ENCODE results near the gene ATG10. TPM values are rescaled to one million over a fixed set of nuclear protein-coding genes. Genes with fewer than 3 reads are reported as not detected.
"Not testable (repeated sequence)": the region's sequence is repeated elsewhere in the genome, so short reads cannot be mapped to it uniquely, and the experiment has no call there.

Gene ATG10
- polyA plus RNA-seq, 1 experiment: 1.7 TPM

DNA sequence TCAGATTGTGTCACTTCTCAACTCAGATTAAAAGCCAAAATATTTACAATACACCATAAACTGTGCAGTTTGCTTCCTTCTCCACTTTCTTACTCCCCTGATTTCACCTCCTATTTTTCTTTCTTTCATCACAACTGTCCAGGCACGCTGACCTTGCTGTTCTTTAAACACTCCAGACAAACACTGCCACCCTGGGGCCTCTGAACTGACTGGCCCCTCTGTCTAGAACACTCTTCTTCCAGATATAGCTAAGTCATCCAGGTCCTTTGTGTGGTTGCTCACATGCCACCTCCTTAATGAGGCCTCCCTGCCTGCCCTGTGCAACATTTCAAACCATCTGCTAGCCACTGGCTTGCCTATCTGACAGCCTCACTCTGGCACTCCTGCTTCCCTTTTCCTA, 46.6 kb downstream of the ATG10 start:
- no peak for DNase-seq (ENCODE audit: low read depth)
- H3K27me3 ChIP-seq (ENCODE audit: control insufficient read depth, insufficient read depth, low read length): no peaks in the 10 kb centered on the region
- no peak overlapping the region for H3K4me3 ChIP-seq (ENCODE audit: low read depth, low read length)
- TF ChIP-seq, protein P1, sequence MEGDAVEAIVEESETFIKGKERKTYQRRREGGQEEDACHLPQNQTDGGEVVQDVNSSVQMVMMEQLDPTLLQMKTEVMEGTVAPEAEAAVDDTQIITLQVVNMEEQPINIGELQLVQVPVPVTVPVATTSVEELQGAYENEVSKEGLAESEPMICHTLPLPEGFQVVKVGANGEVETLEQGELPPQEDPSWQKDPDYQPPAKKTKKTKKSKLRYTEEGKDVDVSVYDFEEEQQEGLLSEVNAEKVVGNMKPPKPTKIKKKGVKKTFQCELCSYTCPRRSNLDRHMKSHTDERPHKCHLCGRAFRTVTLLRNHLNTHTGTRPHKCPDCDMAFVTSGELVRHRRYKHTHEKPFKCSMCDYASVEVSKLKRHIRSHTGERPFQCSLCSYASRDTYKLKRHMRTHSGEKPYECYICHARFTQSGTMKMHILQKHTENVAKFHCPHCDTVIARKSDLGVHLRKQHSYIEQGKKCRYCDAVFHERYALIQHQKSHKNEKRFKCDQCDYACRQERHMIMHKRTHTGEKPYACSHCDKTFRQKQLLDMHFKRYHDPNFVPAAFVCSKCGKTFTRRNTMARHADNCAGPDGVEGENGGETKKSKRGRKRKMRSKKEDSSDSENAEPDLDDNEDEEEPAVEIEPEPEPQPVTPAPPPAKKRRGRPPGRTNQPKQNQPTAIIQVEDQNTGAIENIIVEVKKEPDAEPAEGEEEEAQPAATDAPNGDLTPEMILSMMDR (IDR thresholded peaks at IDR 0.05; ENCODE audit: insufficient read depth, low read depth, low read length): no peak
- POLR2A ChIA-PET: no interaction called here
- CTCF ChIA-PET: no interaction called here
- H3K36me3 ChIP-seq (ENCODE audit: control insufficient read depth, insufficient read depth, low read length): no peaks in the 10 kb centered on the region

DNA sequence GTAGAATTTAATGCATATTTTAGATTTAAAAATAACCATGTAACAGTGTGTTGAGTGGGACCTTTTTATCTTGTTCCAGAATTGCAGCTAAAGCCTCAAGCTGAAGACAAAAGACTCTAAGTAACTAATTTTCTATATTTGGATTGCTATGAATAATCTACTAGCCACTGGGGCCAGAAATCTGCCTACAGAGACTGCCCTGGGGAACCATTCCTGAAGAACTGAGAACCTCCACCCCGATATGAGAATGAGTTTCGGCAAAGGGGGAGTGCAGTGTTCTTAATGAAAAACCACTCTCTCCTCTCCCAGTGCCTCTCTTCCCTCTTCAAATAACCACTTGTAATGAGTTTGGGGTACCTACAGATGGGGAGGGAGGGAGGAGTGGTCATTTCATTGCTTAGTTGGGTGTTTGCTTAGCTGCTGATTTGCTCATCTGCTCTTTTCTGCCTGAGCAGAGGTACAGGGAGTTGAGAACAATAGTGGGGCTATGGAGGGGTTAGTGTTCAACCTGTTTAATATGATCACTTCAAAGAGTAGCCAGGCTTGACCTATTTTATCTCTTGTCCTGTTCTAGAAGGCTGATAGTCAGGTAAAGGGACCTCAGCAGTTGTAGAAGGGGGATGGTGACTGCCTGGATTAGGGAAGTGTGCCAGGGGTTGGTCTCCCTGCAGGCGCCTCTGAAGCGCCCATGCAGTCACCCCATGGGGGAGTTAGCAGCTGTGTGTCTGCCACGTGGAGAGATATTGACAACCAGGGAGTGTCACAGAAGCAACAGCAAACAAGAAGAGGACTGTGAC, 47.7 kb downstream of the ATG10 start:
- TF ChIP-seq, protein P1 (IDR thresholded peaks at IDR 0.05; ENCODE audit: insufficient read depth, low read depth, low read length): no peak
- no peaks in the 10 kb centered on the region for H3K36me3 ChIP-seq (ENCODE audit: control insufficient read depth, insufficient read depth, low read length)
- H3K4me3 ChIP-seq (ENCODE audit: low read depth, low read length): no peak overlapping the region
- ChIA-PET CTCF (no interaction called here), POLR2A (no interaction called here)
- no peaks in the 10 kb centered on the region for H3K27me3 ChIP-seq (ENCODE audit: control insufficient read depth, insufficient read depth, low read length)
- DNase-seq (ENCODE audit: low read depth): no peak

DNA sequence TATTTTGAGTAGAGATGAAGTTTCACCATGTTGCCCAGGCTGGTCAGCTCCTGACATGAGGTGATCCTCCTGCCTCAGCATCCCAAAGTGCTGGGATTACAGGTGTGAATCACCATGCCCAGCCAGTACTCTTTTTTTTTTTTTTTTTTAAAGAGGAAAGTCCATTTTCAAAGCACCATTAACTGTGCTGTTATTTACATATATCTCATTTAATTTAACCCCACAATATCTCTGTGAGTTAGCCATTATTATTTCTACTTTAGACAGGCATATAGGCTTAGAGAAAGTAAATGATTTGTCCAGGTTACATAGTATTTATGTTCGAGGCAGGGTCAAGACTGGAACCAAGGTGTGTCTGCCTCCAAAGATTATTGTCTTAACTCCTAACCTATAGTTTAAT, 50.7 kb downstream of the ATG10 start:
- CTCF ChIA-PET: no interaction called here

DNA sequence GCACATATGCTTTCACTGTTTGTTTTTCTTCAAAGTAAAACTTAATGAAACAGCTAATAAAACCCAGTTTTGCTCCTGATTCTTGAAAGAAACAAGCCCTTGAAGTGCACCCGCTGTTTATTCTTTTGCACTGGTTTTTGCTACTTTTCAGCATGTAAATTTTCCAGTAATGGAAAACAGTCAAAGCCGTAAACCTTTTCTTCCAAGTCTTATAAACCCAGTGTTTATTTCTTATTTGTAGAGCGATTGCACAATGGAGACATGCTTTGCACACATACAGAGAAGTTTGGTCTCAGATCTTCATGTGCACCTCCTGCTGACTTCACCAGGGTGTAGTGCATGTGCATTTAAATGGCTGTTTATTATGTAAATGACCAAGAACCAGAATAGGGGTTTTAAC, 51.8 kb downstream of the ATG10 start:
- H3K27me3 ChIP-seq (ENCODE audit: control insufficient read depth, insufficient read depth, low read length): no peaks in the 10 kb centered on the region
- TF ChIP-seq, protein P1 (IDR thresholded peaks at IDR 0.05; ENCODE audit: insufficient read depth, low read depth, low read length): 0 out of 2 replicates have a peak, but pooled peaks have one; percentile 19
- no peak overlapping the region for H3K4me3 ChIP-seq (ENCODE audit: low read depth, low read length)
- ChIA-PET POLR2A (no interaction called here), CTCF (no interaction called here)
- peak; percentile 34 for DNase-seq (ENCODE audit: low read depth)
- H3K36me3 ChIP-seq (ENCODE audit: control insufficient read depth, insufficient read depth, low read length): no peaks in the 10 kb centered on the region

More for the DNA sequence above, 50.7 kb downstream of the ATG10 start:
- Histone ChIP-seq H3K36me3 (ENCODE audit: control insufficient read depth, insufficient read depth, low read length) (no peaks in the 10 kb centered on the region), H3K27me3 (ENCODE audit: control insufficient read depth, insufficient read depth, low read length) (no peaks in the 10 kb centered on the region), H3K4me3 (ENCODE audit: low read depth, low read length) (no peak overlapping the region)
- TF ChIP-seq, protein P1 (IDR thresholded peaks at IDR 0.05; ENCODE audit: insufficient read depth, low read depth, low read length): no peak
- POLR2A ChIA-PET: no interaction called here
- DNase-seq (ENCODE audit: low read depth): no peak

DNA sequence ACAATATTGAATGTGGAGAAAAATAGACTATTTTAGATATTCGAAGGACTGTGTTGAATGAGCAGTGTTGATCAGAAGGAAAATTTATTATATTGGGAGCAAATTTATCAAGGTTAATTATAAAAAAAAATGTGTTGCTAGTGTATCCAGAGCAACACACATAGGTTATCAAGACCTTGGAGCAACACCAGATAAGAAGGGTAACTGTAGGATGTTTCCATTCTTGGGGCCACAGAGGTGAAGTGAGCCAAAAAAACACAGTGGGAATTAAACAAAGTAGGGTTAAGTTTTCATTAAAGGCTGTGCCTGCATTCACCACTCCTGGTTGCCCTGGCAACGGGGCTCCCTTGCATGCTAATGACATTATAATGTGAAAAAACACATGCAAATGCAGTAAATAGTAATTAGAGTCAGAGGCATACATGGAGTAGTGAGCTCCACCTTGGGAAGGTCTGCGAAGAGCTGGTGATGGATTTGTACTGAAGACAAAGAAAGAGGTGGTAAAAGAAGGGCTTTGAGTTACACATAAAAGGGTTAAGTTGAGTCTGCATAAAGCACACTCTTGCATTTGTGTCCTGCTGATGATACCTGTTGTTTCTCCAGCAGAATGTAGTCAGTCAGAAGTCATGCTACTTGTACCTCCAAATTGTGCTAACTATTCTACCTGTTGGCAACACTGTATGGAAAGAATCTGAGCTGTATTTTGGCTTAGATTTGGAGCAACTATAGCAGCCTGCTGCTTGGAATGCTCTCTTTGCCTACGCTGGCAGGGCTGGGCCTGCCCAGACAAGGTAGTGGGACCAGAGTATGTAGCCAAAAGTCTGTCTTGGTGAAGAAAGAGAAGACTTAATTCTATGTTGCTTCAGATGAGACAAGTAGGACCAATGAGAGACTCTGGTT, 59.6 kb downstream of the ATG10 start:
- no peaks in the 10 kb centered on the region for H3K27me3 ChIP-seq (ENCODE audit: control insufficient read depth, insufficient read depth, low read length)
- ChIA-PET POLR2A (no interaction called here), CTCF (no interaction called here)
- H3K36me3 ChIP-seq (ENCODE audit: control insufficient read depth, insufficient read depth, low read length): no peaks in the 10 kb centered on the region
- no peak overlapping the region for H3K4me3 ChIP-seq (ENCODE audit: low read depth, low read length)
- DNase-seq (ENCODE audit: low read depth): no peak
- TF ChIP-seq, protein P1 (IDR thresholded peaks at IDR 0.05; ENCODE audit: insufficient read depth, low read depth, low read length): no peak

DNA sequence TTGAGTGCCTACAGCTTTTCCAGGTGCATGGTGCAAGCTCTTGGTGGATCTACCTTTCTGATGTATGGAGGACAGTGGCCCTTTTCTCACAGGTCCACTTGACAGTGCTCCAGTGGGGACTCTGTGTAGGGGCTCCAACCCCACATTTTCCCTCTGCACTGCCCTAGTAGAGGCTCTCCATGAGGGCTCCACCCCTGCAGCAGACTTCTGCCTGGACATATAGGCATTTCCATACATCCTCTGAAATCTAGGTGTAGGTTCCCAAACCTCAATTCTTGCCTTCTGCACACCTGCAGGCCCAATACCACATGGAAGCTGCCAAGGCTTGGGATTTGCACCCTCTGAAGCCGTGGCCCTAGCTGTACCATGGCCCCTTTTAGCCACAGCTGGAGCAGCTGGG, 71.1 kb downstream of the ATG10 start:
- H3K4me3 ChIP-seq (ENCODE audit: low read depth, low read length); POLR2A ChIA-PET; DNase-seq (ENCODE audit: low read depth); H3K36me3 ChIP-seq (ENCODE audit: control insufficient read depth, insufficient read depth, low read length); CTCF ChIA-PET; H3K27me3 ChIP-seq (ENCODE audit: control insufficient read depth, insufficient read depth, low read length): not testable (repeated sequence)

Data from BJ (cell line).